Effector CD4-positive, alpha-beta T cell (primary cell): Measurements from ENCODE around the gene RPTOR.
A peak's percentile ranks its signal among the peaks of the same experiment; 100 is the strongest.
"Not testable (repeated sequence)": the region's sequence is repeated elsewhere in the genome, so short reads cannot be mapped to it uniquely, and the experiment has no call there.

Experiments
- DNase-seq: peaks from one replicate; pipeline ENCODE4 v3.0.0-alpha.2; 2020

RPTOR gene

DNA sequence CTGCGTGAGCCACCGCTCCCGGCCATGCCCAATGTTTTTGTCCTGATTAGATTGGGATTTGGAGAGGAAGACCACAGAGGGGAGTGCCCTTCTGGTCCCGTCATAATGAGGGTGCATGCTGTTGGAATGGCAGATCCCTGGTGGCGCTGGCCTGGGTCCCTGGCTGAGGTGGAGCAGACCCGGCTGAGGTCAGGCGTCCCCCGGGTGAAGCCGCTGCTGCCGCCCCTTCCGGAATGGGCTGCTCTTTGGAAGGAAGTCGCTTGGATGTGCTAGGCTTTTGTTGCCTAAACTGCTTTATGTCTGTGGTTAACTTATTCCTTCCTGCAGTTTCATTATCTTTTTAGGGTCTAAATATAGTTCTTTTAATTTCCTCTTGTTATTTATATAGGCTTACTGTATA lies 326.7 kb downstream of the RPTOR start:
- DNase-seq: no peak

GRCh38 chr17:80872001-80872500 lies 327.4 kb downstream of the RPTOR start:
- DNase-seq: no peak

DNA sequence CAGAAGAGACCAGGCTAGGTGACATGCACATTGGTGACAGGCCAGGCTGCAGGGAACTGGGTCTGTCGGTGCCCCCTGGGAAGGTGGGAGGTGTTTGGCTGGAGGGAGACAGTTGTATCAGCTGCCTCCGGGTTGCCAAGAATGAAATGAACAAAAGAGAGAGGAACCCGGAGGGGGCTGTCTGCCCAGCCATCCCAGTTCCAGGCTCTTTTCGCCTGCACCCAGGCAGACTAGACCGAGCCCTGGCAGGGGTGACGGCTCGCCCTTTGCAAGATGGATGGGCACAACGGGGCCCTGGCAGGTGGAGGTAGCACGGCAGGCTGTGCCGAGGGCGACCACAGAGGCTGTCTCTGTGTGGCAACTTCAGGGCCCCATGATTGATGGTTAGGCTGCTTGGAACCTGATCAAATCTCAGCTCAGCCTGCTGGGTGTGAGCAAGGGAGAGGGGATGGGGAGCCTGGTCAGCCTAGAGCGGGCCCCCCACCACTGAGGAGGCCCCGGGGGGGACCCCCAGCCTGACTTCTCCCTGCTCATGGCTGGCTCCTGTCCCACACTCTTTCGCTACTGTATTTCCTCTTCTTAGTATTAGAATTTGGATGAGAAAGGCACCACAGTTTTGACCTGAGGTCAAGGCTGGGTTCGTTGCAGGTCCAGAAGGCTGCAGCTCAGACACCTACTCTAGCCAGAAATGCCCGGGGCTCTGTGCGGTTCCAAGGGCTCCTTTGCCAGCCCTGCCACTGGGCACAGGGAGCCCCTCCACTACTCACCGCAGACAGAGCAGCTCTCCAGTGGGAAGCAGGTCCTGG lies 328.1 kb downstream of the RPTOR start:
- DNase-seq: no peak

DNA sequence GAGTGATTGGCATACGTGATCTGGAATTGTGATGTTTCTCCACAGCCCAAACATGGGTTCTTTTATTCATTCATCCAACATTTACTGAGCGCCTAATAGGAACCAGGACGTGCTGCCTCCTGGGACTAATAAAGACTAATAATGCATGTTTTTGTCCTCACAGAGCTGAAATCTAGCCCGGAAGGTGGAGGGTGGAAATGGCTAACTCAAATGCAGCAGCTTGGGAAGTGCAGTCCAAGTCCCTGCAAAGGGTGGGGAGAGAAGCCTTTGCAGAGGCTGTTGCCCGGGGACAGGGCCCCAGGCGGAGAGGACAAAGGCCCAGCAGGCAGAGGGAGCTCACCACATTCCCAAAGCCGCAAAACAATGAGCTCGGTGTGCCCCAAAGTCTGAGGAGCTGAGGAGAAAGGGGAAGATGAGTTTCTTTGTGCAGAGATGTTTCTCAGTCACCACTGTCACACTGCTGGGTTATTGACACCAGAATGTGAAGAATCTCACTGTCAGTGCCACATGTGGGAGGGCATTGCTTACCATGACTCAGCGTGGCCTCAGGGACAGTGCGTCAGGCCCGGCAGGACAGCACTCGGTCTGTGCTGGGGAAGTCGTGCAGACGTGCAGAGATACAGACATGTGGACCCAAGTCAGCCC lies 328.8 kb downstream of the RPTOR start:
- DNase-seq: no peak

DNA sequence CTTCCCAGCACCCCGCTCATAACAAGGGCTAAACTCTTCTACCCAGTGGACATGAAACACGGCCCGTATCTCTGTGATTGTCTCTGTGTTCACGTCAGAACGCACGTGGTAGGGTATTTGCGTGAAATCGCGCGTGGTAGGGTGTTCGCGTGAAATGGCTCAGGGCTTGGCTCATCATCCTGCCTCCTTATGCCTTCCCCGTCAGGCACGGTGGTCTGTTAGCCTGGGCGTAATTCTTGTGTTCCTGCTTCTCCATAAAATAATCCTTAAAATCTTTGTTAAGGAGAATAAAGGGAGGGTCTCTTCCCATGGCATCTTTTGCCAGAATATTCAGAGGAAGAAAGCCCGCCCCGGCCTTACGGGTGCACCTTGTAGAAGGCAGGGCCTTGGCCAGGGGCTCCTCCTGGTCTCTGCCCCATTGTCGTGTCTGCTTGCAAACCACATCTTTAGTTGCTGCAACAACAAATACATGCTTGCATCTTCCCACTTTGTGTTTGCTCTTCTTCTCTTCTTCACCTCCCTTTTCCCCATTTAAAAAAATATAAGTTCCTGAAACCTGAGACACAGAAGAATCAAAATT lies 330.3 kb downstream of the RPTOR start:
- DNase-seq: no peak

DNA sequence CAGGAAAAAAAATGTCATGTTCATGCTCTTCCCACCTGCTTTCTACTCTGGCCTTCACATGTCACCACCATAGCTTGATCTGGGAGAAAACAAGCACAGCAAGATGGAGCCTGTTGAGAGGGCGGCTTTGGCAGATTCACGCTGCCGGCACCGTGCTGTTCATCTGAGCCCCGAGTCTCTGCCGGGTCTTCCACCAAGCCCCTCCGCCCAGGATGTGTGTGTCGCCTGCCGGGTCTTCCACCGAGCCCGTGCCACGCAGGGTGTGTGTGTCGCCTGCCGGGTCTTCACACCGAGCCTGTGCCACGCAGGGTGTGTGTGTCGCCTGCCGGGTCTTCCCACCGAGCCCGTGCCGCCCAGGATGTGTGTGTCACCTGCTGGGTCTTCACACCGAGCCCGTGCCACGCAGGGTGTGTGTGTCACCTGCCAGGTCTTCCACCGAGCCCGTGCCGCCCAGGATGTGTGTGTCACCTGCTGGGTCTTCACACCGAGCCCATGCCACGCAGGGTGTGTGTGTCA lies 330.9 kb downstream of the RPTOR start:
- DNase-seq: not testable (repeated sequence)

- DNase-seq: not testable (repeated sequence)
Measured at GRCh38 chr17:80876456-80876949, 331.9 kb downstream of the RPTOR start.

- DNase-seq: peak; percentile 20
Measured at GRCh38 chr17:80876950-80877728, 332.5 kb downstream of the RPTOR start.

DNA sequence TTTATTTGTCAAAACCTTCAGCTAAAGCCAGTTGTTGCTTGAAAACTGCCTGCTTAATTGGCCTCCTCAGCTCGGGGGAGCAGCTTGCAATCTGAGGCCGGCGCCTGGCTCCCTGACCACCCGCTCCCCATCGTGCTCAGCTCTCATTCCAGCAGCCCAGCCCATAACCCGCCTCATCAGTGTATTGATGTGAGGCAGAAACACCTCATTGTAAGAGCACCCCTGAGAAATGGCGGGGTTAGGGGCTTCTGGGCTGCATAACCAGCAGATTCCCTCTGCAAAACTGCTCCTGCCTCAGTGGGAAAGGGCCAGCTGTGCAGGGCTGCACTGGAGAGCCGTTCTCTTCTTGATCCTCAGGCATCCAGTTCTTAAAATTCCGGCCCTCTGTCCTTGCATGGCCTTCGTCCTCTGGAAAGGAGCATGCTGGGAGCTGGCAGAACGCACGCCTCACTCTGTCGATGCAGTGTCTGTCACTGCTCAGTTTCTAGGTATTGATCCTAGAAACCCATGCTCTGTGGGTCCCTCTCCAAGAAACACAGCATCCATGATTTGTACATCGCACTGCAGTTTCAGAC lies 333.2 kb downstream of the RPTOR start:
- no peak for DNase-seq

DNA sequence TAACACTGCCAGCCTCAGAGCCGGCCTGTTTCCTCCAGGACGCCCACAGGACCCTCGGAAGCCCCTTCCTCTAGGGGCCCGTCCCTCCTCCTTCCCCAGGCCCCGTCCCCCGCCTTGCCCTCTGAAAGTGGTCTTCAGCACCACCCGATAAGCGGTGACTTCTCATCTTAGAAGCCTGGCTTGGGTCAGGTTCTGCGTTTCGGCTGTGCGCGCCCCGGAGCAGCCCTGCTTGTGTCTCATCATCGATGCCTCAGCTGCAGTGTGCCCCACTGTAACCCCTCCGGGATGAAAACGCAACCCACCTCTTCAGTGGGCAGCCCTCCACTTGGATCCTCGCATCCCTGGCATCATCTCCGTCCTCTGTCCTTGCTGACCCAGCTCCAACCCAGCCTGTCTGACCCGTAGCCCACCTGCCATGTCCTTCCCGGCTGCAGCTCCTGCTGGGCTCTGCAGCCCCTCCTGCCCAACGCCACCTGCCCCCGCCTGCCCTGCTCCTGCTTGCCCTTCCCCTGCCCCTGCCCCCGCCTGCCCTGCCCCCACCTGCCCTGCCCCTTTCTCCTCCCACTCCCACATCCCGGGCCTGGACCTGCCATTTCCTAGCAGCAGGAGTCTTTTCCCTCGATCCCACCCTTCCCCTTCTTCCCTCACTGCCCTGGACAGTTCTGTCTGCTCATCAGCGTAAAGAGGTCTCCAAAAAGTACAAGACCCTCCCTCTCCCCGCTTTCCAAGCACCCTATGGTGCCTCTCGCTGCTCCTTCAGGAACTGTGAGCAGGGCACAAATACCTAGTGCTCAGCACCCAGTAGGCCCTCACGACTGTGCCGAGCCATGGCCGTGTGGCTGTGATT lies 334.5 kb downstream of the RPTOR start:
- DNase-seq: no peak

- DNase-seq: no peak
Measured at GRCh38 chr17:80879723-80880647, 335.3 kb downstream of the RPTOR start.

DNA sequence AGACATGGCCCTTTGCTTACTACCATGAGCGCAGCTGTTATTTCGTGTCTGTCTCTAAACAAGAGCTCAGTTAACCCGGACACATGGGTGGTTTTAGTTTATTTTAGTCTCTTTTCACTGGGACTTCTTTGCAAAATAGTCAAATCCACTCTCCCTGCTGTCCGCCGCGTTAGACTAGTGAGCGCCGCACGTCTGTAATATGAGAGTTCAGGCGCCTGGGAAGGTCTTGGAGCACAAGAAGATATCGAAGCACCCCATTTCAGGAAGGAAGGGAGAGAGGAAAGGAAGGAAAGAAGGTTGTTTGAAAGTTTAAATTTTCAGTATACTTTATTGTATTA lies 336.0 kb downstream of the RPTOR start:
- DNase-seq: no peak

DNA sequence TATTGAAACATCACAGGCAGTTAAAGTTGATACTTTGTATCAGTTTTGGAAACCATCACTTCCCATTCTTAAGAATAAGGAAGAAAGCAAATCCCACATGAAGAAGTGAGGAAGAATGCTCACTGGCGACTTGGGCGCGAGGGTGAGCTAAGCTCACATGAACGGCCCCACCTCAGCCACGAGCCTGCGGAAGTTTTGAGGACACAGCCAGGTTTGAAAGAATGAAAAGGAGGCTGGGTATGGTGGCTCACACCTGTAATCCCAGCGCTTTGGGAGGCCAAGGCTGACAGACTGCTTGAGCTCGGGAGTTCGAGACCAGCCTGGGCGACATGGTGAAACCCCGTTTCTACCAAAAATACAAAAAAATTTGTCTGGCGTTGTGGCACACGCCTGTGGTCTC lies 336.7 kb downstream of the RPTOR start:
- no peak for DNase-seq

- no peak for DNase-seq
Measured at GRCh38 chr17:80882323-80882722, 337.7 kb downstream of the RPTOR start.

DNA sequence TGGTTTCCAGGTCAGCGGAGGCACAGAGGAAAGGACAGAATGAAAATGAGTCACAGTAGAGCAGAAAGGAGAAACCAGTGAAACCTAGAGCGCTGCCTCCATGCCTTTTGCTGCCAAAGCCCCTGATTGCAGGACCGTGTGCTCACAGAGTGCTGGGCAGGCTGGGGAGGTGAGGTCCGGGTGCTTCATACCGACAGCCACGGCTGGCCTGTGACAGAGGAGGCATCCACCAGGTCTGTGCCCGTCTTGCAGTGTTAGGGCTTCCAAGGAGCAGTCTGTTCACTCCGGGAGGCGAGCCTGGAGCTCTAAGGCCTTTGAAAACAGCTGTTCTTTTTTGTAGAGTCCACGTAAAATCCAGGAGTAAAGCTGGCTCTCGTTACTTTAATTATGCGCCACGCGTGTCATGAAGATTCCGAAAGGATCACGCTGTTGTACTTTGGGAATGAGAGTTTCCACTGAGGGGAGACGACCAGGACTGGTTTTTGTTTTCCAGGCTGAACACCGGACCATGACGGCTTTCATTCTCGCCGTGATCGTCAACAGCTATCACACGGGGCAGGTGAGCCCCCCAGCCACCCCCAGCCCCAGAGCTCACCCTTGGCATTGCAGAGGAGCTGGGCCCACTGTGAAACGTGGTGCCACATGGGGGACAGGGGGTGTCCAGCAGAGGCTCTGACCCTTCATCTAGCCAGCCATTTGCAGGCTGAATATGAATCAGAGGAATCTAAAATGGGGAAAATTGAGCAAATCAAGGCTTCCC lies 338.5 kb downstream of the RPTOR start:
- DNase-seq: no peak

- DNase-seq: no peak
Measured at GRCh38 chr17:80883831-80884735, 339.4 kb downstream of the RPTOR start.

DNA sequence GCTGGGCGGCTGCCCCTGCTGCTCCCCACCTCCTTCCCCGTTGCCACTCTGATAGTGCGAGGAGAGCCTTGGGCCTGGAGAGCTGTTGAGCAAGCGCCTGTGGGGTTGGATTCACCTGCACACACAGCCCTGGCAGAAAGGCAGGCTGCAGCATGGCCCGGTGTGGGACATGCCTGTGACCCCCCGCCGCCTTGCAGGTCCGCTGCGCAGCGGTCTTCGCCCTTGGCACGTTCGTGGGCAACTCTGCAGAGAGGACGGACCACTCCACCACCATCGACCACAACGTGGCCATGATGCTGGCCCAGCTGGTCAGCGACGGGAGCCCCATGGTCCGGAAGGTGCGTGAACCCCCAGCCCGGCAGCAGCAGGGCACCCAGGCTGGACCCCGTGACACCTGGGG lies 340.2 kb downstream of the RPTOR start:
- DNase-seq: no peak

DNA sequence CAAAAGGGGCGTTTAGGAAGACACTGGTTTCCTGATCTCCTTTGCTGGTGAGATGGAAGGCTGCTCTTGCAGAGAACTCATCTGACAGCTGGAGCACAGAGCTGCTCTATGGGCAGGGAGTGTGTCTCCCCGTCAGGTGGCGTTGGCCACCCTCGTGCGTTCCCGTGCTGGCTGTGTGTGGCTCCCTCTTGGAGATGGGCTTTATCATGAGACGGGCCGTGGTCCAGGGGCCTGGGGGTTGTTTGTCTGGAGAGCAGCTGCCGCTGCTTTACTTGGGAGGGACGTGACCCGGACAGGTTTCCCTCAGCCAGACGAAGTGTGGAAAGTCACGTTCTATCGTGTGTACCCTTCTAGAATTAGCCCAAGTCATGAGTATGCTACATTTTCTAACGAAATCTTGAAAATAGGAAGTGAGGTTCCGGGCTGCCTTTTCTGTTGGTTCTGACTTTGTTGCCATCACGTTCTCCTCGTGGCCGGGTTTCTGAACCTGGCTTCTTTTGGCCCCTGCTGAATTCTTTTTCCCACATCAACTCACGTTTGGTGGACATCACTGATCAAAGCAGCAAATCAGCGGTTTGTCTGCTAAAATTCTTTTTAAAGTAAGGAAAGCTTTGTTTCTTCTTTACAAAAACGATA lies 341.4 kb downstream of the RPTOR start:
- no peak for DNase-seq
